ENCODE results near the gene LRRD1. TPM values are rescaled to one million over a fixed set of nuclear protein-coding genes. Genes with fewer than 3 reads are reported as not detected.
A peak's percentile ranks its signal among the peaks of the same experiment; 100 is the strongest.

The LRRD1 gene
- total RNA-seq, 4 donors from 2014 or later: 0.57 TPM; not detected in 3

- H3K27ac ChIP-seq: peak within 1 kb of the TSS; percentile 93 to 98 (median 96)
- TF ChIP-seq CTCF (IDR thresholded peaks at IDR 0.05) (peak in 3 of 6 experiments; percentile 1 to 27 (median 17)), POLR2A (IDR thresholded peaks at IDR 0.05) (peak; percentile 87 to 91)
- peak; percentile 96 to 98 (median 97) for DNase-seq
- no peaks in the 10 kb centered on the region for H3K27me3 ChIP-seq
- peaks cover 0 to 14% (median 0%) of the 10 kb centered on the region in 3 donors for H3K36me3 ChIP-seq
- peak within 1 kb of the TSS; percentile 82 to 93 (median 87) for H3K4me3 ChIP-seq
- peaks cover 0 to 12% (median 2%) of the 10 kb centered on the region in 4 donors for H3K4me1 ChIP-seq
- H3K9me3 ChIP-seq: no peaks in the 10 kb centered on the region
Measured at GRCh38 chr7:92134271-92135051, 44.5 kb downstream of the LRRD1 start, which contains the start of gene CYP51A1. TSS of gene CYP51A1 (minus strand) at chr7:92134477. CDS start at chr7:92134364, 113 bp downstream.

DNA sequence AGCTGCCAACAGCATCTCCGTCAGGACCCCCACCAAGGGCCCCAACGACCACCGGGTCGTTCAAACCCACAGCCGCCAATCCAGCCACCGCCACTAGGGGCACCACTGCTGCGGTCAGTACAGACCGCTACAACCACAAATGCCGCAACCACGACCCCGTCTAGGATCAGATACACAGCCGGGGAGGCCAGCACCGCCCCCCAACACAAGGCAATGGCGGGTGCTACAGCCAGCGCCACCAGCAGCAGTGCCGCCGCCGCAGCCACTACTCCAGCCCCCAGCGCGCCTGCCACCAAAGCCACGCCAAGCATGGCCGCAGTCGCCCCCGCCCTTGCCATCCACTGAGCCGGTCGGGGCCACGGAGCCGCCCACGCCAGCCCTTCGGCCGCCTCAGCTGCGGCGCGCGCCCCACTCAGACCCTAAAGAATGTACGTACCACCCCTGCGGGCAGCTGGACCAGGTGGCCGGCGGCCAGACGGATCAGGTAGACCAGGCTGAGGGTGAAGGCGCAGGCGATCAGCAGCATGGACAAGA is 45.1 kb downstream of the LRRD1 start:
- Histone ChIP-seq H3K4me1 (peaks cover 0 to 12% (median 2%) of the 10 kb centered on the region in 4 donors), H3K36me3 (peaks cover 0 to 16% (median 0%) of the 10 kb centered on the region in 3 donors), H3K9me3 (no peaks in the 10 kb centered on the region), H3K4me3 (peak overlapping the region; percentile 82 to 93 (median 87)), H3K27ac (peak overlapping the region; percentile 93 to 98 (median 96)), H3K27me3 (no peaks in the 10 kb centered on the region)
- TF ChIP-seq POLR2A (IDR thresholded peaks at IDR 0.05): no peak
- peak; percentile 50 to 85 (median 74) for TF ChIP-seq CTCF (IDR thresholded peaks at IDR 0.05)
- DNase-seq: peak; percentile 71 to 85 (median 81)

- Histone ChIP-seq H3K4me3 (peak overlapping the region; percentile 82 to 93 (median 87)), H3K4me1 (peaks cover 0 to 12% (median 2%) of the 10 kb centered on the region in 4 donors), H3K27ac (peak overlapping the region; percentile 93 to 98 (median 96)), H3K9me3 (no peaks in the 10 kb centered on the region), H3K27me3 (no peaks in the 10 kb centered on the region), H3K36me3 (peaks cover 0 to 22% (median 0%) of the 10 kb centered on the region in 3 donors)
- no peak for DNase-seq
- no peak for TF ChIP-seq POLR2A (IDR thresholded peaks at IDR 0.05)
- TF ChIP-seq CTCF (IDR thresholded peaks at IDR 0.05): no peak
Measured at GRCh38 chr7:92133133-92133736, 45.7 kb downstream of the LRRD1 start.

DNA sequence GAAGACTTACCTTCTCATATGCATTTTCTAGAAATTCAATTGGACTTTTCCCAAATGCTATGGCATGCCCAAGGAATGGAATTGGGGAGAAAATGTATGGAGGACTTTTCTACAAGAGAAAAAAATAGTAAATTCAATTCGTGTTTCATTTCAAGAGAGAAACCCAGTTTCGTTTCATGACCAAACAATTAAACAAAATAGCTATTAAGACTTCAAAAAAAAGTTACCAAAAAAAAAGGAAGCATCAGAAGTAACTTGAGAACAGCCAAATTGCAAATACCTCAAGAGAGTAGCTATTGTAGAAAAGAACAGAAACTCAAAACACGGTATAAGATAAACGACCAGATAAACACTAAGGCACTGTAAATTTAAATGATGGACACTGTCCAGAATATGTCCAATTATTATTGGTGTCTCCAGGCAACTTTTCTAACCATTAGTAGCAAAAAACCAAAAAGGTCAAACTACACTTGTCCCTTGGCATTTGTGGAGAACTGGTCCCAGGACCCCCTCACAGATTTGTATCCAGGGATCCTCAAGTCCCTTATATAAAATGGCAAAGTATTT is 47.1 kb downstream of the LRRD1 start:
- TF ChIP-seq CTCF (IDR thresholded peaks at IDR 0.05) (no peak), POLR2A (IDR thresholded peaks at IDR 0.05) (no peak)
- peaks cover 0 to 36% (median 0%) of the 10 kb centered on the region in 3 donors for H3K36me3 ChIP-seq
- H3K4me1 ChIP-seq: peaks cover 0 to 12% (median 2%) of the 10 kb centered on the region in 4 donors
- DNase-seq: no peak
- H3K27ac ChIP-seq: no peak overlapping the region
- H3K4me3 ChIP-seq: no peak overlapping the region
- H3K9me3 ChIP-seq: no peaks in the 10 kb centered on the region
- no peaks in the 10 kb centered on the region for H3K27me3 ChIP-seq

GRCh38 chr7:92131093-92131492 is 47.8 kb downstream of the LRRD1 start:
- Histone ChIP-seq H3K27me3 (no peaks in the 10 kb centered on the region), H3K4me1 (peaks cover 0 to 12% (median 2%) of the 10 kb centered on the region in 4 donors), H3K4me3 (no peak overlapping the region), H3K36me3 (peaks cover 0 to 42% (median 0%) of the 10 kb centered on the region in 3 donors), H3K9me3 (no peaks in the 10 kb centered on the region), H3K27ac (no peak overlapping the region)
- no peak for DNase-seq
- TF ChIP-seq CTCF (IDR thresholded peaks at IDR 0.05): no peak
- TF ChIP-seq POLR2A (IDR thresholded peaks at IDR 0.05): no peak

Data from Peyer's patch (tissue), 4 donors.